IPS-11a (cell line): ENCODE measurements around the gene RPA3.

Experiments used
- H3K4me3 ChIP-seq: one replicate; pipeline ENCODE4 v1.5.1; 2013; ENCODE audit warnings: low read depth, low read length, control low read depth

The RPA3 gene

DNA sequence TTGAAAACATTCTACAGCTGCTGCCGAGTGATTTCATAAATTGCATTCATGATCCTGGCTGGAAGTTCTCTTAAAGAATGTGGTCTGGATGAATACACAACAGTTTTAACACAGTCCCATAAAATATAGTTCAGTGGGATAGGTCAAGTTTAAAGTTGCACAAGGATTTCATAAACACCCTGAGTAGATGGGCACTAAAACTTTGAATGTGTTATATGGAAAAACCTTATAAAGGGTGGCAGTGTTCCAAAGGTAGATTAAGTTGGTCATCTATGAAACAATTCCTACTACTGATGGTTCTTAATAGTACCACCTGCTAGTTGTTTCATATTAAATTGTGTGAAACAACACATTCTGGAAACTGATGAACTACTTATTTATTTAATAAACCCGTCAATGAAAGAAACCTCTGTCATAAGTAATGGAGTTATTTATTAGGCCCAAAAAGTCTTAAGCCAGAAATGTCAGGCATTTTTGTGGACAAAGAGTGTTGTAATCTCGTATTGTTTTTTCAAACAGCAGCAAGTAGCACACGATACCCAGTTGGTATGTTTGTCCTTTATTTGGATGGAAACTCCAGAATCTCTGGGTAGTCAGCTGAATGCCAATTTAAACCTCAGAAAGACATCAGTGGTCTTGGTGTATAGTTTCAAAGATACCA, 14.3 kb upstream of the RPA3 start:
- no peak overlapping the region for H3K4me3 ChIP-seq

DNA sequence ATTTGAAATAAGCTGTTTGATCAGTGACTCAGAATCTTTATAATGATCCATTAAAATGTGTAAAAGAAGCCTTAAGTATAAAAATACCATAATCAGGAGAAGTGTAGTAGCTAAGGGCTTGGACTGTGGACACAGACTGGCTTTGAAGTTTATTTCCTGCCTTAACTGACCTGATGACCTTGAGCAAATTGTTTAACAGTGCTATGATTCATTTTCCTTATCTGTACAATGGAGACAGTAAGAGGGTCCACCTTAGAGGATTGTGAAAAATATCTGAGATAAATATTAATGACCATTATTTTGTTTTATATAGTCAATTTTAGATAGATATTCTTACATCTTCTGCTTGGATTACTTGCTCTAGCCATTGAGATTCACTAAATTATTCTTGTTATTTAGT, 13.3 kb upstream of the RPA3 start:
- no peak overlapping the region for H3K4me3 ChIP-seq

DNA sequence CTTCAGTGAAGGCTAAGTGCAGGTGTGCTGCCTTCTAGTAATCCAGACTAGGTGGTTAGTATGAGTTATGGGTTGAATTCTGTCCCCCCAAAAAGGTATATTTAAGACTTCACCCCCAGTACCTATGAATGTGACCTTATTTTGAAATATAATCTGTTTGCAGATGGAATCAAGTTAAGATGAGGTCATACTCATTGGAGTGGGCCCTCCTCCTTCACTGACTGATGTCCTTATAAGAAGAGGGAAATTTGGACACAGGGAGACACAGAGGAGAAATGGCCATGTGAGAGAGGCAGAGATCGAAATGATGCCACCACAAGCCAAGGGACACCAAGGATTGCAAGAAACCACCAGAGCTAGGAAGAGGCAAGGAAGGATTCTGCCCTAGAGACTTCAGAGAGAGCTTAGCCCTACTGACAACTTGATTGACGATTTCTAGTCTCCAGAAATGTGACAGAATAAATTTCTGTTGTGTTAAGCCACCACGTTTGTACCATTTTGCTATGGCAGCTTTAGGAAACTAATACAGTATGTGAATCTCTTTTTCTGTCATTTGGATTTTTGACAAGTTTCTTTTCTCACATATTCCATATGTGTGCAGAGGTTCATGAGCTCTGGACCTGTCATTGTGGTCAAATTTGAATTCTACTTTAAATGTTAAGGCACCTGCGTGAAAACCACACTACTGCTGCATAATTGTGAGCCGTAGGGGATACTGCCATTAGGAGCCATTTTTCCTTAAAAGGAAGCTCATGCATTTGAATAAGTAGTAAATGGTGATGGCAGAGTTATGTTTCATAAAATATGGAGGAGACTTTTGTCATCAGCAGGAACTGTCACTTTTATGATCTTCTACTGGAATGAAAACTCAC, 2.6 kb upstream of the RPA3 start:
- H3K4me3 ChIP-seq, result no peak overlapping the region

DNA sequence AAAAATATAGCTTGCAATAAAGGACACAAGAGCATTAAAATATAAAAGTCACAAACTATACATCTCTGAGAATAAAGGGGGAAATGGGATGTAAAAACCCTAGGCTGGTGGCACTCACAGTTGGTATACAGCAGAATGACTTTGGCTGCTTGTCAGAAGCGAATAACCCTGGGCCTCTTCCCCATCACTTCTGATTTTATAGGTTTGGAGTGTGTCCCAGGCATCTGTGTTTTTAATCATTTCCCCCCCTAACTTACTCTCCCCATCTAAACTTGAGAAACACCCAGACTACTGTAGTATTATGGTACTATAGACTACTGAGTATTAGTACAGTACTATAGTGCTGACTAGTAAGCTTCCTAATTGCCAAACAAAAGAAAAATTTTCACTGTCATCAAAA, 1.8 kb upstream of the RPA3 start:
- H3K4me3 ChIP-seq, result no peak overlapping the region

DNA sequence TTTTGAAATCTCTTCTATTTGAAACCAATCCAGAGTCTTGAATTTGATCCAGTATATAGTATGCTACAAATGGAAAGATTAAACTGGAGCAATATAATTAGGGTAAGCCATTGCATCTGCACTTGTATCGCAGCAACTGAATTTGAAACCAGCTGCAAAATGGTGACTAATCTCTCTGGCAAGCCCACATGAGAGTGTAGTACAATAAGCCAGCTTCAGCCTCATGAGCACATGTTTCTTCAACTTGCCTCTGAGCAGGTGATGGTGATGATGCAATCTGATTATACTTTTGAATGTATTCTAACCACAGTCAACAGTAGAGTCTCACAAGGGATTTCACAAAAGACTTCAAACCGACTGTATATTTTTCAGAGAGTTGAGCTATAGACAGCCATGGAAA, 829 bp upstream of the RPA3 start:
- no peak overlapping the region for H3K4me3 ChIP-seq

DNA sequence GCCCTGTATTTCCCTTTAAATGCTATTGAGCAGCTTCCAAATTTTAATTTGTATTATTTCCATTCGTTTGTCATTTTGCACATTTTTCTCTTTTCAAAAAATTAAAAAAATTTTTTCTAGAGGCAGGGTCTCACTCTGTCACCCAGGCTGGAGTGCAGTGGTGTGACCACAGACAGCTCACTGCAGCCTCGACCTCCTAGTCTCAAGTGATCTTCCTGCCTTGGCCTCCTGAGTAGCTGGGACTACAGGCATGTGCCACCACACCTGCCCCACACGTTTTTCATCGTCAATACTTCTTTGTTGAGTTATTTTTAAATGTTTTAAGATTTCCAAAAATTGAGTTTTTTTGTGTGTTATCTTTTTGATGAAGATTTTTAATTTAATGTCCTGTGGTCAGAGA, 4.7 kb downstream of the RPA3 start:
- no peak overlapping the region for H3K4me3 ChIP-seq

DNA sequence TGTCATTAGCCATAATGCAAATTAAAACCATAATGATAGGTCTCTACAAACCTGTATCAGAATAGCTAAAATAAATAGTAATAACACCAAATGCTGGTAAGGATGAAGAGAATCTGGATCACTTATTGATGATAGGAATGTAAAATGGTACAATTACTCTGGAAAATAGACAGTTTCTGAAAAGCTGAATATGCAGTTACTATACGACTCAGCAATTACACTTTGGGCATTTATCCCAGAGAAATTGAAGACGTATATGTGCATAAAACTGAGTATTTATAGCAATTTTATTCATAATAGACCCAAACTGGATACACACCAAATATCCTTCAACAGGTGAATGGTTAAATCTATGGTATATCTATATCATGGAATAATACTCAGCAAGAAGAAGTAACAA, 7.9 kb downstream of the RPA3 start:
- no peak overlapping the region for H3K4me3 ChIP-seq

DNA sequence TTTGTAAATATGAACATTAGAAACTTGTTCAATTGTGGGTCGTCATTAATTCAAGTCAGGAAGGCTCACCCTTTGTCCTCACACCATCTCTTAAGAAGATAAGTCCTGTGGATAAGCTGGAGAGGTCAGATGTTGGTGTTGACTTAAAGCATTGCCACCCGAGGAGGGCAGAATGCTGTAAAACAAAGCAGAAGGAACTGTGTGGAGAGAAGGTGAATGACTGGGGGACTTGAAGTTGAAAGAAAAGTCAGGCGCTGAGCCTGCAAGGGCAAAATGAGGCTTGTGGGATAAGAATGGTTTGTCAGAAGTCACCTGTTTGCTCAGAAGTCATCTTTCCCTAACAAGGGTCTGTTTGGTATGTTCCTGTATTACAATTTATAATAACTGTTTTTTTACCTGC, 9.1 kb downstream of the RPA3 start:
- H3K4me3 ChIP-seq, result no peak overlapping the region

DNA sequence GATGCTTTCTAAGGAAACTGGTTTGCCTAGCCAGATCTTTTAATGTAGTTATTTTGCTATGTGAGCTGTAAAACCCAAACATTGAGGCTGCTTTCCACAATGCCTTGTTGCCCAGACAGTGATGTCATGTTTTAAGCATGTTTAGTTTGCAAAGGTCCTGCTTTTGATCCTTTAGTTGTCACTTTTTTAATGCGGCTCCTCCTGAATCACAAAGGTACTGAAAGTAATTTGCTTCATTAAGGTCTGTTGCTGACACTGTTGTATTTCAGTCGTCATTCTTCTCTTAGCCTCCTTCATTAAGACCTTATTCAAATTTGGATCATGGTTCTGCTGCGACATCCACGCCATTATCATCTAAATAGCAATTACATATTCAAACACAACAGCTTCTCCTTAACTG, 10.6 kb downstream of the RPA3 start:
- H3K4me3 ChIP-seq, result no peak overlapping the region

DNA sequence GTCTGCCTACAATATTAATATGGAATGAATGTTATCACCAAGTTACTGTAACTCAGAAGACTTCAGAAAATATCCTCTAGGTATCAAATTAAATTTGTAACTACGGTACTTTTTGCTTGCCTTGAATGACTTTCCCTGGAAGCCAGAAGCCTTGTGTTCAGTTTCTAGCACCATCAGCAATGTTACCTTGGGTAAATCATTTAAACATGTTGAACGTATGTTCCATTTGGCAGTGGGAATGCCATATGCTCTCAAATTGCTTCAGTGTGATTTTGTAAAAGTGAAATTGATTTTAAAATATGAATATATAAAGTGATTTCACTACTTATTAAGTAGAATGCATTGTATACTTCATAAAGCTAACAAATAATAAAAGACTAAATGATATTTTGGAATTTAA, 11.2 kb downstream of the RPA3 start:
- no peak overlapping the region for H3K4me3 ChIP-seq

DNA sequence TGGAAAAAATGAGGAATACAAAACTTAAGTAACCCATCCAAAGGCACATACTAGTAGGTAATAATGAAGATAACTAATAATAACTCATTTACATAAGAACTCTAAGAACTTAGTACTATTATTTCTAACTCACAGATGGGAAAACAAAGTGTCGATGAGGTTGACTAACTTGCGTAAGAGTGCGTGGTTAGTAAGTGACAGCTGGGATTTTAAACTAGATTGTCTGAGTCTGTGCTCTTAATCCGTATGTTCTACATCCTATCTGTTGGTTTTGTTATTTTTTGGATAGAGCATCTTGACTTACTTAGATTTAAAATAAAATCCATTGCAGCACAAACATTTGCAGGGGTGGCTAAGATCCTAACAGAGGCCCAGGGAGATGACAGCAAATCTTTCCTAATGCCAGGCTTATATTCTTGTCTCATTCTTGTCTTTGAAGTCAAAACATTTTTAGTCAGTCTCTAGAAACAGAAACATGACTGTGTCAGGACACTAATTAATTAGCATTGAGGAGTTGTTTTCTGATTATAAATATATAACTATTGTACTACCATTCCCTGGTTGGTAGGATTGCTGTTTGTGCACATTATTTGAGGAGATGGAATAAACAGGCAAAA, 11.7 kb downstream of the RPA3 start:
- no peak overlapping the region for H3K4me3 ChIP-seq

DNA sequence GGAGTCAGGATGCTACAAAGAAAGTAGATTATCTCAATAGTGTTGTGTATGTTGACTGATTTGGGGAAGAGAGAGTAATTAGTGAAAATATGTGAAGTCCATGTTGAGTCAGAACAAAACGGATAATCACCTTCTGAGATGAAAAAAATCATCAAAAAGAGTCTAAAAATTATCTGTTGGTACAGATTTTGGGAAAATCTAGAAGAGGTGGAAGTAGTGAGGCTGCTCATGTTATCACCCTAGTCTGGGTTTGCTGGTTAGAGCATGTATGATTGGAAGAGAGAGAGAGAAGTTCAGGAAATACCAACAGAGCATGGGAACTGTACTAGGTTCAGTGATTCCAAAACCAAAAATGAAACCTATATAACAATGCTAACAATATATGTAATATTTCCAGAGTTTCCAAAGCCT, 12.3 kb downstream of the RPA3 start:
- H3K4me3 ChIP-seq, result no peak overlapping the region

DNA sequence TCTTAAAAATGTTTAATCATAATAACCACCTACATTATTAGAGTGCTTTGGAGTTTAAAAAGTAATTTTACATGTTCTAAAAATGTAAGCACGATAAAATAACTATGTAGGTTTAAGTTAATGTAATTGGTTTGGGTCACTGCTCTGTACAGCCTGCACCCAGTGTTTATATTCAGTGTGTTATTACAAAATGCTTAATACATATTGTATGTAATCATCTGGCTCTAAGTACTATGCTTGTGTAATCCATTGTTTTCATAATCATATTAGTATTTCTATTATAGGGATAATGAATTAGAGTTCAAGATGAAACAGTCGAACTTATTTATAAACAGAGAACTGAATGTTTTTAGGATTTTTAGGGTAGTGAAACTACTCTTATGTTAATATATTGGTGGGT, 13.1 kb downstream of the RPA3 start:
- H3K4me3 ChIP-seq, result no peak overlapping the region

DNA sequence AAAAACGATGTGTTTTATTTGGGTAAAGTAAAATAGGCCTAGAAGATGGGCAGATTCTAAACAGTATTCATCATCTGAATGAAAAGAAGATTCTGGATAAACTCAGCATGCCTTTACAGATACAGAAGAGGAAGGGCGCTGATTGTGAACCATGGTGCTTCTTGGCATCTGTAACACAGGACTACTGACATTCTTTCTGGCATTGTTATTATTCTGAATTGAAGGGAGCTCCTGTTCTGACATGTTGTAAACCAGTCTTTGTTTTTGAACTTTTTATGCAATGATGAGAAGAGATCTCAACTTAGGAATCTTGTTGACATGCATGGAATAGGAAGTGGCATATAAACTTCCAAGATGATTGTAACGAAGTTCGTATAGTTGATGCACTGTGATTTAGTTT, 13.5 kb downstream of the RPA3 start:
- no peak overlapping the region for H3K4me3 ChIP-seq

DNA sequence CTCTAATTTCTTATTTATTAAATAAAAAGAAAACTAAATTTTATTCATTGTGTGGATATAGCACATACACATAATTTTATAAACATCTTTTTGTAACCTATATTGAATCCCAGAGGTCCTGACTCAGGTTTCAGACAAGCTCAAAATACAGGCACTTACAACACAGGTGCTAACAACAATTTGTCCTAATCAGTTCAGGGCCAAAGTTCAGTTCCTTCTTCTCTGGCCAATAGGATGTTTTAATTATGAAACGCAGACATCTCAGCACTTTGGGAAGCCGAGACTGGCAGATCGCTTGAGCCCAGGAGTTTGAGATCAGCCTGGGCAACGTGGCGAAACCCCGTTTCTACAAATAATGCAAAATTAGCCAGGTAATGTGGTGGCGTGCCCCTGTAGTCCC, 15.0 kb downstream of the RPA3 start:
- no peak overlapping the region for H3K4me3 ChIP-seq

DNA sequence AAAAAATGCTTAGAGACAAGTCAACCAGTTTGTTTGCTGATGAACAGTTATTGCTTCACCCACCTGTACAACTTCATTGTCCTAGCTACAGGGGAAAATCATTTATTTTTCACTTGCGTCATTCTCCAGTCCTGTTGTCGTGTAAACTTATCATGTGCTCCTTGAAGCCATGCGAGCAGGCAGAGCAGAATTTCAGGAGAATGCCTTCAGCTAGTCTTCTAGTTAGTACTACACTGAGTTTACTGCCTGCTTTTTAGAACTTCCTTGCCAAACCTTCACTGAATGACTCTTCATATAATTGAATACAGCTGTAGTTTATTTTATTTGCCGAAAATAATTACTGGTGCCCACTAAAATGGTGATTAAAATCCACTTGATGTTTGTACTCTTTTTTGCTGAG, 15.6 kb downstream of the RPA3 start:
- H3K4me3 ChIP-seq, result no peak overlapping the region

DNA sequence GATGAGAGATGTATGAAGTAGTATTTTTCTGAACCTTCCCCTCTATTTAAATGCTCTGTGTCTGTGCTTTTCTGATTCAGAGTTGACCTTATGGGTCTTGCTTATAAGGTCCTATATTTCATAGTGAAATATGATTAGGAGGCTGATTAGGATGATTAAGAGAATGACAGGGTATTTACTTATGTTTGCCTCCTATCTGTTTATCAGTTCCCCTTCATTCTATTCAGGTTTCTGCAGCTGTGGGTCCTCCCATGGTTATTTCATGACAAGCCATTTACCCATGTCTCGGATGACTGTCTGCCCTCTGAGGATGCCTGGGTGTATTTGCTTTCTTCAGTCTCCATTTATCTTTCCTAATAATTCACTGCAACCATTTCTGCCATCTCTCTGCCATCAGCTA, 16.9 kb downstream of the RPA3 start:
- no peak overlapping the region for H3K4me3 ChIP-seq

DNA sequence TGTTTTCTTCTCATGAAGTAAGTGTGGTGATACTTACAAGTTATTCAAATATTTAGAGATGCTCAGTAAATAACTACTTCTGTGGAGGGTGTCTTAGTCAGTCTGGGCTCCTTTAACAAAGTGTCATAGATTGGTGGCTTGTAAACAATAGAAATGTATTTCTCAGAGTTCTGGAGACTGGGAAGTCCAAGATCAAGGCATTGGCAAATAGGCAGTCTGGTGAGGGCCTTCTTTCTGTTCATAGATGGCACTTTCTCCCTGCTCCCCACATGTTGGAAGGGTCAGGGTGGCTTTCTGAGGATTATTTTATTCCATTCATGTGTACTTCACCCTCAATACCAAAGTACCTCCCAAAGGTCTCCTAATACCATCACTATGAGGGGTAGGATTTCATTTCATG, 18.4 kb downstream of the RPA3 start:
- H3K4me3 ChIP-seq, result no peak overlapping the region

DNA sequence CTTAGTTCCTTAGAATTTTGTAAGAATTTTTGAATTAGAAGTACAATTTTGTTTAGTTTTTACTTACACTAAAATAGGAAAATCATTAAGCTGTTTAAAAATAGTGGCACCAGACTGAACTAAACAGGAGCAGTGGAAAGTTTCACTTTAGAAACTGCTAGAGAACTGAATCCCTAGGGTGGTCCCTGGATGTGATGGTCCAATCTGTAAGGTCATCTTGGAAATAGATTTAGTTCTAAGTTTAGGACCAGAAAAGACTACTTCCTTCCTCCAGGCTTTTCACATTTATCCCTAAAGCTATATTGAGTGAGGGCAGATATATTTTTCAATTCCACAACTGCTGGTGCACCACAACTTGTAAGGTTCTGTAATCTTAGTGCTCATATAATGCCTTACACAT, 19.0 kb downstream of the RPA3 start:
- no peak overlapping the region for H3K4me3 ChIP-seq

DNA sequence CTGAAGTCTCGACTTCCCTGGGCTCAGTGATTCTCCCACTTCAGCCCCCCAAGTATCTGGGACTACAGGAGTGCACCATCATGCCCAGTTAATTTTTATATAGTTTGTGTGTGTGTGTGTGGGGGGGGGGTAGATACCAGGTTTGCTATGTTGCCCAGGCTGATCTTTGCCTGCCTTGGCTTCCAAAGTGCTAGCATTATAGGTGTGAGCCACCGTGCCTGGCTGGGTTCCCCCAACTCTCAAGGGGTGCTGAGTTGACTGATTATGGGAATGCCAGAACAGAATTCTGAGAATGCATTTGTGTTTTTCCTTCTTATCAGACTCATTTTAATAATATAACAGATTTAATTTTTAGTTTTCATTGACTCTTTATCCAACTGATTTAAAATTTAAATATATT, 19.5 kb downstream of the RPA3 start:
- no peak overlapping the region for H3K4me3 ChIP-seq

DNA sequence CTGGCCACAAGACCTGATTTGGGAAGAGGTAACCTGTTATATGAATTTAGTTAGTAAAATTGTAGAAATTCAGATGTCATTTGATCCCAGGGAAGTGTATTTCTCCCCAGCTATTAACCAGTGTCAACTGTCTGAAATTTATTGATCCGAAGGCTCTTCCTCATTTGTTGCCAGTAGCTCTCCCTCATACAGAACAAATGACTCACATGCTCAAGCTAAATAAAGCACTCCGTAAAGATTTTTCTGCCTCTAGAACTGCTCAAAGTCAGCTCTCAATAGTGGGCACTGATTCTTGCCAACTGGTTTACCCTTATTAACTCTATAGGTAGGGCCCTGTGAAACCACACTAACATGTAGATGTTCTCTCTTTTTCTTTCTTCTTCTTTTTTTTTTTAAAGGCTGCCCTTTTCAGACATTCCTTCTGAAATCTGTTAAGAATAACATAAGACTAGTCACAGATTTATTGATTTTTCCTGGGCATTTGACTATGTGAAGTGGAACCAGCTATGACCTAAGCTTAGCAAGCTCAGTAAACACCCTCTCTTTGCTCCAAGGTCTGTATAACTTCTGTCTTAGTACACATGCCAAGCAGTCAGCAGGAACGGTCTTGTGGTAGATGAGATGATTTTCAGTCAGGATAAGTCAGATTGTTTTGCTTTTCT, 21.8 kb downstream of the RPA3 start:
- no peak overlapping the region for H3K4me3 ChIP-seq
